HG02588 (cell line): ENCODE measurements around the gene CYFIP1.

Experiments used
- ATAC-seq: cut with Tn5 transposase; IDR thresholded peaks from one replicate; pipeline ENCODE4 v1.9.1; 2021; ENCODE audit warnings: mild to moderate bottlenecking, moderate library complexity; ENCODE audit not compliant: unreplicated experiment

The CYFIP1 gene

GRCh38 chr15:22892333-22892732, 87.8 kb downstream of the CYFIP1 start:
- no peak for ATAC-seq

DNA sequence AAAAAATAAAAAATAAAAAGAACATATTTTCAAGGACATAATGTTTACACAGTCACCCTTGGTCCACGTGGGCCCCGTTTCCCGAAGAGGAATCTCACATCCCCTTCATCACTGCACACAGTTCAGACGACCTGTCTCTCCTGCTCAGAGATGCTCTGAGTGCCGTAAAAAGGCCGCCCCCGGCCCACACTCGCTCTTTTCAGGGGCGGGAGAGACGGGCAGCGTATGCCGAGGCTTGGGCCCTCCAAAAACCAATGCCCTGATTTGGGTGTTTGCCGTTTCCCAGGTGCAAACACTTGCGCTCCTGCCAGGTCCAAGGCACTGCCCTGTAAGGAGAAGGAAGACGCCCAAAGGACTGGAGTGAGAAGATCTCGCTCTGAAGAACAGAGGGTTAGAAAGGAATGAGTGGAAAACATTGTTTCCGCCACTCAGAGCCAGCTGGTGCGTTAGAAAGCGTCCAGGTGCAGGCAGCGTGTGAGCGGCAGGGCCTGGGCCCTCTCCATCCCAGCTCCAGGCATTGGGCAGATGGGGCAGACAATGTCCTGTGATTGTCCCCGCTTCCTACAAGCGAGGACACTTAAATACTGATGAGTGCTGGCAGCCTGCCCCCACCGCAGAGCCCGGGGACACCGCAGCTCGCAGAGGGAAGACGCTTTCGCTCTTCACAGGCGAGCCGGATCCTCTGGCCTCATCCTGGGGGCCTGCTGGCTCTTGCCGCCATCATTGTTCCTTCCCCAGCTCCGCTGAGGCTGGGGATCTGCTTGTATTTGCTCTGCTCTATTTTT, 88.5 kb downstream of the CYFIP1 start:
- ATAC-seq, result no peak

DNA sequence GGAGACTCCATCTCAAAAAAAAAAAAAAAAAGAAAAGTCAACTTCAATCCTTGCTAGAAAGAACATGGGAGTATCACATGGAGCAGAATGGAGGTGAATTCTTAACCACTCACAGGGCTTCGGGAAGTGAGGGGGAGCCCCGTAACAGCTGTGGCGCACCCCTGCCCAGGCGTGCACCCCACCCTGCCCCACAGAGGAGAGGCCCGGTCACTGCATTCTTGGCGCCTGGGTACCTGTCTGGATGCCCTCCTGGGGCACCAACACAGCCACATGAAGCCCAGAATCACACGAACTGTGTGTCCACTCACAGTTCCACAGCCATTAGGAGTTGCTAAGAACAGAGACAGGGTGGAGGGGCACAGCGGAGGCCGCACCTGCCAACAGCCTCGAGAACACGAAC, 89.9 kb downstream of the CYFIP1 start:
- ATAC-seq, result no peak

DNA sequence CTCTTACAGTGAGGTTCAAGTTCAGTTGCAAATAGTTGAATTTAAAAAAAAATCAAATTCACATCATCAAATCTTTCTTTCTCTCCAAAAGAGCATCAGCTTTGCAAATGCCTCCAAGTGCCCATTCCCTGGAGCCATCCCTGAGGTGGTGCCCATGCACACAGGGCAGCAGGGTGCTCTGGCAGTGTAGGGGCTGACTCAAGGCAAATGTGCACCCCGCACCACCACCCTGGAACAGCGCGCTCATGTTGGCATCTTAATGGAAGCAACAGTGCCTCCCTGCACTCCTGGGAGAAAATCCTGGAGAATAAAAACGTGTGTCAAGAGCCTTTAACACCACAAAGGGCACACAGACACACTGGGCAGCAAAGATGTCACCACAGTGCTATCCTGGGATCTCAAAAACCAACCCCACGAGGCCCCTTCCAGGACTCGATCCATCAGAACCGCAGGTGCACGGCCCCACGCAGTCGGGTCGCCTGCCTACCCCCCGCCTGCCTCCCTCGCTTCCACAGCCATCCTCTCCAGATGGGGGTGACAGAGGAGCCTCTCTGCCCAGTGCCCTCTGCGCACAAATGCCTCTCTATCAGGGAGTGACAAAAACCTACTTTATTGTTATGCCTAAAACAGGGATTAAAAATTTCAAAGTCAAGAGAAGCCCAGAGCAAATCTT, 90.9 kb downstream of the CYFIP1 start:
- ATAC-seq, result no peak

DNA sequence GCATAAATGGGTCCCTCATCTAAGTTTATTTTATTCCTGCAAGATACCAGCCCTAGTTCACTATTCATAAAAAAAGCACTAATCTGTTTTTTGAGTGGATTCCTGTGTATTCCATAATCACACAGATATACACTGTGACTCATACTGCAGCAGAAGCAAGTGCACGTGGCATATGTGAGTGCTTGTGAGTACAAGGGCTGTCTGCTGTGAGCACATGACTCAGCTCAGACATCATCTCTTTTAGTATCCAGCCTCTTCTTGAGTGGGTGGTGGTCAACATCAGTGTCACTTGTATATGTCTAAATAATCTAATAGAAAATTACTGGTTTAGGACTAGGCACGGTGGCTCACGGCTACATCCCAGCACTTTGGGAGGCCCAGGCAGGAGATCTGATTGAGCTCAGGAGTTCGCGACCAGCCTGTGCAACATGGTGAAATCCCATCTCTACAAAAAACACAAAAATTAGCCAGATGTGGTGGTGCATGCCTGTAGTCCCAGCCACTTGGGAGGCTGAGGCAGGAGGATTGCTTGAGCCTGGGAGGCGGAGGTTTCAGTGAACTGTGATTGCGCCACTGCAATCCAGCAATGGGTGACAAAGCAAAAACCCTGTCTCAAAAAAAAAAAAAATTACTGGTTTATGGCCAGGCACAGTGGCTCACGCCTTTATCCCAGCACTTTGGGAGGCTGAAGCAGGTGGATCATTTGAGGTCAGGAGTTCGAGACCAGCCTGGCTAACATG, 91.9 kb downstream of the CYFIP1 start:
- no peak for ATAC-seq

- no peak for ATAC-seq
These were observed 92.8 kb downstream of the CYFIP1 start for GRCh38 chr15:22887157-22887951.

GRCh38 chr15:22885120-22885519, 95.0 kb downstream of the CYFIP1 start:
- ATAC-seq, result no peak

DNA sequence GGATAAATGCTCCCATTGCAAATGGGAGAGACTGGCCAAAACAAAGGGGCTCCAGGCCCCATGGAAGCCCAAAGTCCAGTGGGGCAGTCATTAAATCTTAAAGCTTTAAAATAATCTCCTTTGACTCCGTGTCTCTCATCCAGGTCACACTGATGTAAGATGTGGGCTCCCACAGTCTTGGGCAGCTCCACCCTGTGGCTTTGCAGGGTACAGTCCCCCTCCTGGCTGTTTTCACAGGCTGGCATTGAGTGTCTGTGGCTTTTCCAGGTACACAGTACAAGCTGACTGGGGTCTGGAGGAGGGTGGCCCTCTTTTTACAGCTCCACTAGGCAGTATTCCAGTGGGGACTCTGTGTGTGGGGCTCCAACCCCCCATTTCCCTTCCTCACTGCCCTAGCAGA, 95.8 kb downstream of the CYFIP1 start:
- ATAC-seq, result no peak

GRCh38 chr15:22883196-22883595, 97.0 kb downstream of the CYFIP1 start:
- no peak for ATAC-seq

DNA sequence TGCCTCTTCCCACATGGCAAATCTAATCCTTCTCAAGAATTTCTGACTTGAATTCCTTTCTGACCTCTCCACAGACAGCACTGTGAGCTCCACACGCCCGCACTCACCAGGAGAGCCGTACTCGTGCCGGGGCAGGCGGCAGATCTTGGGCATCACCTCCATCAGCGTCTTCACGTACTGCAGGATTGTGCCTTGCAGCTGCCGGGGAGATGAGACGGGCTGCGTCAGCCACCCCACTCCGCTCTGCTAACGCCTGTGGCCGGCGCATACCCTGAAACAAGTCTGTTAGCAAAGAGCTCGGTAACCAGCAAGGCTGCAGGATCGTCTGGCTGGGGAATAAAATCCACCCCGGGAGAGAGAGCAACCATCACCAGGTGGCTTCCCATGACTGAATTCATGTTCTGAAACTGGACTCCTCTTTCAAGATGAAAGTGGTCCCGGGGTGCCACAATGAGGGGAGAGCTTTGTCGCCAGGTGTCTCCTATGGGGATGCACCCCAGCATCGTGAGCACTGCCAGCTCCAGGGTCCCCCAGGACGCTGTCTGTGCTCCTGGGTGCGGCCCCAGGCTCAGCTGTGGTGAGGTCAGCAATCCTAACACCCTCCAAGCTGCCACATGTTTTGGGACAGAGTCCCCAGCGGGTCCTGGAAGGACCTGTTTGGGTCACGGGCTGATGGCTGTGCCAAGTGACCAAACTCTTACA, 98.3 kb downstream of the CYFIP1 start:
- ATAC-seq, result no peak

DNA sequence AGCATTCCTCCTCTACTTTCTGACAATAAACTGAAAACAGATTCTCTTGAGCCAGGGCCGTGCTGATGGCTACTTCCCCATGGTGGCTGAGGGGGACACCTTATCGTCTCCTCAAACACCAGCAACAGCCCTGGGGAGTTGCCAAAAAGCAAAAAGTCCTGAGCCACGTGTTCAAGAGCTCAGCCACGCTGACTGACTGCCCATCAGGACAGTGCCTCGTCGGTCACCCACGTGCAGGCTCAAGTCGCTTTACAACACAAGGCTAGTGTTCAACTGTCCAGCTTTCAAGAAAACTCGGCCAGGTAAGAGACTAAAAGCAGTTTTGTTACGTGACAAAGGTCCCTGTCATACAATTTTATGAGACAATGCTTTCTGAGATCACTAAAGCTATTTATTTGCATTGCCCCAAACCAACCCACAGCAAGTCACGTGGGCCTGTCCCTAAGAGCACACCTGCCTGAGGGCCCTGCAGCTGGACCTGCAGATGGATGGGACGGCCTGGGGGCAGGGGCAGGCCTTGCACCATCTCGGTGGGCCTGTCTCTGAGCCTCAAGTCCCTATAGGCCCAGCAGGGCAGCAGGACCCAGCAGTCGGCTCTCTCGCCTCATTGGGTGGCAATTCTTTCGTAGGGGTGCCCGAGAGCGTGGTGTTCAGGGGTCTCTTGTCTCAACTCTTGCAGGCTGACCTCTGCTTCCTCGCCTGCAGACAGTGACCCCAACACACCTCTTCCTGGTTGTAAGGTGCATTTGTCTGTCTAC, 99.0 kb downstream of the CYFIP1 start:
- ATAC-seq, result no peak

DNA sequence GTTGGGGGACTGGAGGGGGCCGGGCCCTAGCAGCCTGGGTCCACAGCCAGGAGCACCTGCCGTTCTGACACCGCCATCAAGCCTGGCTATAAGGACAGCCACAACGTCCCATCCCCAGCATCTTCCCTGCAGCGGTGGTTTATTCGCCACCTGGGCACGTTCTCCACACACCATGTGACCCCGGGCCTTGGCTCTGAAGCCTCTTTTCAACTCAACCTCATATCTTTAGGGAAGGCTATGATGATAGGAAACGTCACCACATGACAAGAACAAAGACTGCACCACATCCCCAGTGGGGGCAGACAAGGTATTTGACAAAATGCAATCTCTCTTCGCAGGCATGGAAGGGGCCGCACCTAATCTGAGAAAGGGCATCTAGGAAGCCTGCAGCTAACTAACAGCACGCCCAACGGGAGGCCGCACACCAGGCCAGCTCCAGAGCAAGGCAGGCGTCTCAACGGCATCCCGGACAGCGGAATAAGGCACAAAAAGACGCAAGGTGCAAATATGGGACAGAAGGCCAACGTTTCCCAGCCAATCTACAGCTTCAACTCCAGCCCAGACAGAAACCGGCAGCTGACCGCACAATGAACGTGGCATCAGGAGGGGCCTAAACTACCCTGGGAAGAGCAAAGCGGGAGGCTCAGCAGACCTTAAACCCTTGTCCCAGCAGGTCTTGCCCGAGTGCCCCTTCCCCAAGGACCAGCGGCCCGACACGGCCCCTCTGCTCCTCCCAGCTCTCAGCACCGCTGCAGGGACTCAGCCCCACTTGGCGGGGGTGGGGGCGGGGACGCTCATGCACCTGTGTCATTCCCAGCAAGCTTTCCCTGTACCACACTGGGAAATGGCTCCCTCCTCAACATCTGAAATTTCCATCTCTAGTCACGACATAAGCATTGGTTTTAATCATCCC, 99.8 kb downstream of the CYFIP1 start:
- no peak for ATAC-seq

- no peak for ATAC-seq
These were observed 102.1 kb downstream of the CYFIP1 start for GRCh38 chr15:22878103-22878502.

GRCh38 chr15:22877607-22878006, 102.6 kb downstream of the CYFIP1 start:
- no peak for ATAC-seq

- ATAC-seq, result no peak
These were observed 103.1 kb downstream of the CYFIP1 start for GRCh38 chr15:22877117-22877516.

DNA sequence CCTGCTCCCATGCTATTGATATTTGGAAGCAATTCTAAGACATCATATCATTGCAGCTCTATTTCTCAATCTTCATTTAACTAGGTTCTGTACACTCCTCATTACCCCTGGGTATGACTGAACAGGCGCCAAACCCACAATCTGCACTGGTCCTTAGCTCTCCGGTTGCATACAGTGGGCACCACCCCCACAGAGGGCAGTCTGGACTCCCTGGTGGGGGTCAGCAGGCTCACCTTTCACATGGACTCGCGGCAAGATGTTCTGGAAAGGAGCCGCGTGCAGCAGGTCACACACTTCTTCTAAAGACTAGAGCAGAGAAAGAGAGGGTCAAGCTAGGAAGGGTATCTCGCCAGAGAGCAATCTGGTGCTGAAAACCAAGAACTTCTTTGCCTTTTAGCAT, 105.2 kb downstream of the CYFIP1 start:
- no peak for ATAC-seq

- no peak for ATAC-seq
These were observed 105.9 kb downstream of the CYFIP1 start for GRCh38 chr15:22874256-22874655.

- no peak for ATAC-seq
These were observed 106.3 kb downstream of the CYFIP1 start for GRCh38 chr15:22873841-22874240.
